Measurements from ENCODE around the gene PNISR. TPM values are rescaled to one million over a fixed set of nuclear protein-coding genes. Genes with fewer than 3 reads are reported as not detected.
A peak's percentile ranks its signal among the peaks of the same experiment; 100 is the strongest.
"Not testable (repeated sequence)": the region's sequence is repeated elsewhere in the genome, so short reads cannot be mapped to it uniquely, and the experiment has no call there.

PNISR gene, protein sequence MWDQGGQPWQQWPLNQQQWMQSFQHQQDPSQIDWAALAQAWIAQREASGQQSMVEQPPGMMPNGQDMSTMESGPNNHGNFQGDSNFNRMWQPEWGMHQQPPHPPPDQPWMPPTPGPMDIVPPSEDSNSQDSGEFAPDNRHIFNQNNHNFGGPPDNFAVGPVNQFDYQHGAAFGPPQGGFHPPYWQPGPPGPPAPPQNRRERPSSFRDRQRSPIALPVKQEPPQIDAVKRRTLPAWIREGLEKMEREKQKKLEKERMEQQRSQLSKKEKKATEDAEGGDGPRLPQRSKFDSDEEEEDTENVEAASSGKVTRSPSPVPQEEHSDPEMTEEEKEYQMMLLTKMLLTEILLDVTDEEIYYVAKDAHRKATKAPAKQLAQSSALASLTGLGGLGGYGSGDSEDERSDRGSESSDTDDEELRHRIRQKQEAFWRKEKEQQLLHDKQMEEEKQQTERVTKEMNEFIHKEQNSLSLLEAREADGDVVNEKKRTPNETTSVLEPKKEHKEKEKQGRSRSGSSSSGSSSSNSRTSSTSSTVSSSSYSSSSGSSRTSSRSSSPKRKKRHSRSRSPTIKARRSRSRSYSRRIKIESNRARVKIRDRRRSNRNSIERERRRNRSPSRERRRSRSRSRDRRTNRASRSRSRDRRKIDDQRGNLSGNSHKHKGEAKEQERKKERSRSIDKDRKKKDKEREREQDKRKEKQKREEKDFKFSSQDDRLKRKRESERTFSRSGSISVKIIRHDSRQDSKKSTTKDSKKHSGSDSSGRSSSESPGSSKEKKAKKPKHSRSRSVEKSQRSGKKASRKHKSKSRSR
- 46.5 TPM for polyA plus RNA-seq (2013, experiment 1 of 2; ENCODE audit: insufficient read length)
- polyA plus RNA-seq (2013, experiment 2 of 2; ENCODE audit: insufficient read length): 55.8 TPM

- DNase-seq: peak; percentile 99
Observed at GRCh38 chr6:99424761-99425646, at the start of gene PNISR. TSS of gene PNISR (minus strand) at chr6:99425308. CDS start at chr6:99414659, 10,649 bp downstream.

- DNase-seq: no peak
Observed at GRCh38 chr6:99473730-99474129, 48.6 kb upstream of the PNISR start.

GRCh38 chr6:99471638-99472037, 46.5 kb upstream of the PNISR start:
- DNase-seq: no peak

- peak; percentile 18 for DNase-seq
Observed at GRCh38 chr6:99467509-99468106, 42.5 kb upstream of the PNISR start.

DNA sequence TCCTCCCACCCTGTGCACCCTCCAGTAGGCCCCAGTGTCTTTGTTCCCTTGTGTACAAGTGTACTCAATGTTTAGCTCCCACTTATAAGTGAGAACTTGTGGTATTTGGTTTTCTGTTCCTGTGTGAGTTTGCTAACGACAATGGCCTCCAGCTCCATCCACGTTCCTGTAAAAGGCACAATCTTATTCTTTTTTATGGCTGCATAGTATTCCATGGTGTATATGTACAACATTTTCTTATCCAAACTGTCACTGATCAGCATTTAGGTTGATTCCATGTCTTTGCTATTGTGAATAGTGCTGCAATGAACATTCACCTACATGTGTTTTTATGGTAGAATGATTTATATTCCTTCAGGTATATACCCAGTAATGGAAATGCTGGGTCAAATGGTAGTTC, 34.0 kb upstream of the PNISR start:
- not testable (repeated sequence) for DNase-seq

- peak; percentile 15 for DNase-seq
Observed at GRCh38 chr6:99458319-99458718, 33.2 kb upstream of the PNISR start.

GRCh38 chr6:99446076-99446475, 21.0 kb upstream of the PNISR start:
- no peak for DNase-seq

DNA sequence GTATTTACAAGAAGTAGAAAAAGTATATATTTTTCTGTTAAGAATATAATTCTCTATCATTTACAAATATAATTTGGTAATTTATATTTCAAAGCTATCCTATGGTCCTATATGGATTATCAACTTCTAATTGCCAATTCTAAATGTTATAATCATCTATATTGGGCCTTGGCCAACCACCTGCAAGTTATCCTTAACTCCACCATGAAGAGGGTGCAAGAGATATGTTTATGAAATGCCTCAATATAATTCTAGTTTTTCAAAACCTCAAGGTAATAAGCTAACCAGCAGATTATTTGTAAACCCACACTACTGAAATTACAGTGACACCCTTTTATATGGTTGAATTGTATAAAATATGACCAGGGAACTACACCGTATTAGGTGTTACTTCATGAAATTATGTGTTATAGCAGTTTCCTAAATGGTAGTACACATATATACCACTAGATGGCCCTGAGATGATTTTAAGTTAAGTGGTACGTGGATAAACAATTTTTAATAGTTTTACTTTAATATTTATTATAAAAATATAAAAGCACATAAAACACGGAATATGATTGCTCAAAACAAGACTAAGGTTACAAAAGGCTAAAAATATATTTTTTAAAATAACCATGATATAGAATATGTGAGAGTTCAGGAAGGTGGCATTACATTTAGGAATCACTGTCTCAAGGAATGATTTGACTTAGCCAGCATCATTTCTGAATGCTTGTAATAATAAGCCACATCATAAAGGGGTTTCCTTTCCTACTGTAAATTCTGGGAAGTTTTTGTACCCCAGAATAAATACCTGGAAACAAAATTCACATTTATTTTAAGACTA, 9.8 kb upstream of the PNISR start:
- peak; percentile 42 for DNase-seq

- no peak for DNase-seq
Observed at GRCh38 chr6:99432877-99433276, 7.8 kb upstream of the PNISR start.

GRCh38 chr6:99431901-99432300, 6.8 kb upstream of the PNISR start:
- DNase-seq: no peak

DNA sequence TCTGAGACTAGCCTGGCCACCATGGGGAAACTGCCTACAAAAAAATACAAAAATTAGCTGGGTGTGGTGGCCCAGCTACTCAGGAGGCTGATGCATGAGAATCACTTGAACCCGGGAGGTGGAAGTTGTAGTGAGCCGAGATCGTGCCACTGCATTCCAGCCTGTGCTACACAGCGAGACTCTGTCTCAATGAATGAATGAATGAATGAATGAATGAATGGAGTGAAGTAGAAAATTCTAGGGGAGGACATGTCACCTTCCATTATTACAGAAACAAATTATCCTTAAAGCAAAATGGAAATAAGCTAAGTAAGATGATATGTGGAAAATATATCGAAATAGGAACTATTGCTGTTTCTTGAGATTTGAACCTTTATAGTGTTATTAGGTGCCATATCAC, 2.9 kb upstream of the PNISR start:
- DNase-seq: no peak

GRCh38 chr6:99426451-99426757, 1.3 kb upstream of the PNISR start:
- no peak for DNase-seq

GRCh38 chr6:99425647-99426450, 741 bp upstream of the PNISR start:
- DNase-seq: peak; percentile 90

GRCh38 chr6:99424022-99424421, 1.1 kb downstream of the PNISR start:
- DNase-seq: no peak

DNA sequence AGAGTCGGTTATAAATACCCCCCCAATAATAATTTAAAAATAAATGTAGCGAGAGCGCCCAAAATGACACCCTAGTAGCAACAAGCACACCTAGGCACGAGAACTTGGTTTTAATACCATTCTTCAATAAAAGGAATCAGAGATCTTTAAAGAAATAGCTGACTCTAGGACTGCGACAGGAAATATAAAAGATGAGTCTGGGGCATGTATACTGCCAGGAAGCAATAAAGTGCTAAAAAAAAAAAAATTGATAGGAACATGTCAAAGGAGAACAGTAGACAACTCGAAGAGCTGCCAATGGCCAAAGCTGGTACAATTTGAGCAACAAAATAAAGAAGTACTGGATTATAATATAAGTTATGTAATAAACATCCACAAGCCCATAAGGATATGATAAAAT, 2.2 kb downstream of the PNISR start:
- no peak for DNase-seq

DNA sequence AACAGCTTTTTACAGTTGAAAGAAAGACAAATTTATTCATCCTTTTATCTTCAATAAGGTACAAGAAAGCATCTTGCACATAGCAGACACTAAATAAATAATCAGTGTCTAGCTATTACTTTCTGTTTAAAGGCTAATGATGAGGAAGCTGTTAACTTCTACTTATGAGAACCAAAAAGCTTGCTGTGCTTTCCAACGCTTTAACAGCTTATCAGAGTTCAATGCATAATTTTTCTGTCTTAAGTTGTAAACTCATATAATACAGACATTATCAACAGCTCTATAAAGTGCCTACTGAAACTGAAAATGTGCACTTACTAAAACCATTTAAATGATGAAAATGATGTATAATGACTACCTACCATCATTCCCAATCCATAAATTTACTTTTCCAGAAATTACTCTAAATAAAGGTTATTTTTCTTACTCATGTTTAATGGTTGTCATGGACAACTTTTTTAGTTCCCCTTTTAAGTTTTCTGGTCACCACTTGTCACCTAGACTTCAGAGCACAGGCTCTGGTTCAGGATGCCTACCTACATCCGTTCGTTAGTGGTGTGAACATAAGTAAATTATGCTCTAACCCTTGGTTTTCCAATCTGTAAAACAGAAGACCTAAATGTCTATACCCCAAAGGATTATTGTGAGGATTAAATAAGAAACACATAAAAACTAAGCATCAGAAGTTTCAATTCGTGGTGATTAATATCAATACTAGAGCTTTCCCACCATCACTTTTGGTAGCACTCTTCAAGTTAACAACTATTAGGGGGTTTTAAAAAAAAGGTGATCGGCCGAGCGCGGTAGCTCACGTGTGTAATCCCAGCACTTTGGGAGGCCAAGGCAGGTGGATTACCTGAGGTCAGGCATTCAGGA, 8.0 kb downstream of the PNISR start:
- no peak for DNase-seq

DNA sequence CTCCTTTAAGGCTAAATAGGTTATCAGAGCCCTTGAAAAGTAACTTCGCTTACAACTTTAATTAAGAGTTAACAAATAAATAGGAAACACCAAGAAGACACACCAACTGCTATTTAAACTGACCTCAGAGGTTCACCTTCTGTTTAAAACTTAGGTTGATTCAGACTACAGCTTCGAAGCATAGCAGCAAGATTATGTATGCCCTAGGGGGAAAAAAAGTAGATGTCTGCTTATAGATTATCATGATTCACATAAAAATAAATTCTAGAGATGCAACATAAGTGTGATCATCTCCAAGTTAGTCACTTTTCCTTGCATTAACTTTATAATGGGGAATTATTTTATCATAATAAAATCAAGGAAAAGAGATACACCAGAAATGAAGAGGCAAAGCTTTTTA, 8.9 kb downstream of the PNISR start:
- no peak for DNase-seq

DNA sequence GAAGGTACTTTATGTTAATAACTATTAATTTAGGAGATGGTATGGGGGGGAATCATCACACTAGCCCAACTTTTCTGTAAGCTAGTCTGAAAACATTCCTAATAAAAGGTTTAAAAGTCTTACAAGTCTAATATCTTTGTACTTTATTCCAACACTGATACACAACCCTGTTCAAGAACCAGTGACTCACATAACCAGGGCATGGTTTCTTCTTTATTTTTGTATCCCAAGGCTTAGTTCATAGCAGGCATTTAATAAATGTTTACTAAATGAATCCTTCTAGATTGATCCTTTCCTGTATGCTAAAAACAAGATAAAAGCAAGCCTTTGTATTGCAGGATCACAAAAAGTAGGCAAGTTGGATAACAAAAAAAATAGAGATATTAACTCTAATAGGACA, 9.7 kb downstream of the PNISR start:
- DNase-seq: no peak

GRCh38 chr6:99412065-99412464, 13.0 kb downstream of the PNISR start:
- no peak for DNase-seq

GRCh38 chr6:99409672-99410071, 15.4 kb downstream of the PNISR start:
- DNase-seq: no peak

Measured in fibroblast of skin of back (primary cell).